Thyroid gland (tissue), 4 donors: ENCODE results near the gene SCYGR8.

Source experiments
- CTCF ChIP-seq, 6 experiments: fragments of 200-600 bp in 3 of 6; fragments of 450-650 bp in 3 of 6; sonication (generic) in 3 of 6; IDR thresholded peaks; one replicate each; pipeline ENCODE4 v1.5.1; 2016 to 2019; ENCODE audit warnings: antibody characterized with exemption in 6 of 6, mild to moderate bottlenecking in 2 of 6, inconsistent platforms in 1 of 6, moderate library complexity in 1 of 6
- POLR2A ChIP-seq, 2 donors: fragments of 450-650 bp; IDR thresholded peaks; one replicate each; pipeline ENCODE4 v1.6.1; 2017; ENCODE audit warnings: antibody characterized with exemption in 2 of 2, mild to moderate bottlenecking in 2 of 2, moderate library complexity in 1 of 2

- no peak for TF ChIP-seq CTCF (IDR thresholded peaks at IDR 0.05)
- TF ChIP-seq POLR2A (IDR thresholded peaks at IDR 0.05), result no peak
These were observed 42.9 kb downstream of the SCYGR8 start for GRCh38 chr2:227788561-227789018.
